GM21447 (cell line): ENCODE results near the gene PEF1.

Source experiments
- ATAC-seq: cut with Tn5 transposase; IDR thresholded peaks from one replicate; pipeline ENCODE4 v1.9.1; 2021; ENCODE audit not compliant: unreplicated experiment

Gene PEF1

GRCh38 chr1:31632649-31633048 is 12.0 kb downstream of the PEF1 start:
- no peak for ATAC-seq

DNA sequence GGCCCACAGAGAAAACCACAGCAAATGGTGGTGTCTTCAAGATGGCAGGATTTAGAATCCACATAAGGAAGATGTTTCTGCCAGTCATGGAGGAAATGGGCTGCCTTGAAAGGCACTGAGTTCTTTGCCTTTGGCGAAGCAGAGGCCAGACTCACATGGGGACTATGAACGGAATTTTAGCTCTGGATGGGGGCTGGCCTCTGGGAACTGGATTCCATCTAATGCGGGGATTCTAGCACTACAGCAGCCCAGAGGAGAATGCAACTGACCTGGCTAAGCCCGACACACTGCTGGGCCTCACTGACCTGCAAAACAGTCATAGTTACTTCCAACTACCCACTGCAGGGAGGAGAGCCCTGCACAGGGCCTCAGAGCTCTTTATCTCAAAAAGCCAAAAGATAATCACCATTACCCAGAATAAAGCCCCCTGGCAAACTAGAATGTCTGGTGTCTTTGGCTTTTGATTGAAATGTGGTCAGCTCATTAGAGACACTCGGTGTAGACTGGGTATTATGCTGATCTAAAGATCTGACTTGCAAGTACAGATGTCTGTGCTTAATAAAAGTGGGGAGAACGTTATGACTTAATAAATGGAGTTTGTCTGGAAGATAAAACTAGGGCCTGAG is 15.6 kb downstream of the PEF1 start:
- no peak for ATAC-seq

DNA sequence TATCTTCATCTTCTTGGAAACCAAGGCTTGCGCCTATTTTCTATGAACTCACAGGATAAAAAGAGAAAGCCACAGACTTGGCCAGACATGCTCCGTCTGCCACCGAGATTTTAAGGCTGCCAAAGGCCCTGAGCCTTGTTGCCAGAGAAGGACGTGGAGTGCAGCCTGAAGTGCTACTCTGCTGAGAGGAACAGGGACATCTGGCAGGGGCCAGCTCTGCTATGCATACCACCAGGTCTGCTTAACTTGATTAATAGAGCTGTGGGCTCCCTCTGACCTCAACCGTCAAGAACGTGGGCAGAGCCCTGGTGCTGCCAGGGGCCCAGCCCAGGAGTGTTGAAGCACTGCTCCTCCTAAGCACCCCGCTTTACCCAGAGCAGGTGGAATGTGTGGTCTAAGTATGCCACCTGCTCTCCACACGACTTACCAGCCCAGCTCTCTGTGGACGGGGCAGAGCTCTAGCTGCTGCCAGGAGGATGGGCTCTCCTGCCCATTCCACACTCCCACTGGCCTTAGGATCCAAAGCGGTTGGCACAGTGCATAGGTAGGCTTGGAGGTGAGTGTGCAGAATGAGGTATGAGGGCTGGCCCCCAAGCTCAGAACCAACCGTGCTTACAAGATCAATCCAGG is 16.6 kb downstream of the PEF1 start:
- ATAC-seq: no peak

- ATAC-seq: no peak
Observed at GRCh38 chr1:31627301-31627929, 17.3 kb downstream of the PEF1 start.

DNA sequence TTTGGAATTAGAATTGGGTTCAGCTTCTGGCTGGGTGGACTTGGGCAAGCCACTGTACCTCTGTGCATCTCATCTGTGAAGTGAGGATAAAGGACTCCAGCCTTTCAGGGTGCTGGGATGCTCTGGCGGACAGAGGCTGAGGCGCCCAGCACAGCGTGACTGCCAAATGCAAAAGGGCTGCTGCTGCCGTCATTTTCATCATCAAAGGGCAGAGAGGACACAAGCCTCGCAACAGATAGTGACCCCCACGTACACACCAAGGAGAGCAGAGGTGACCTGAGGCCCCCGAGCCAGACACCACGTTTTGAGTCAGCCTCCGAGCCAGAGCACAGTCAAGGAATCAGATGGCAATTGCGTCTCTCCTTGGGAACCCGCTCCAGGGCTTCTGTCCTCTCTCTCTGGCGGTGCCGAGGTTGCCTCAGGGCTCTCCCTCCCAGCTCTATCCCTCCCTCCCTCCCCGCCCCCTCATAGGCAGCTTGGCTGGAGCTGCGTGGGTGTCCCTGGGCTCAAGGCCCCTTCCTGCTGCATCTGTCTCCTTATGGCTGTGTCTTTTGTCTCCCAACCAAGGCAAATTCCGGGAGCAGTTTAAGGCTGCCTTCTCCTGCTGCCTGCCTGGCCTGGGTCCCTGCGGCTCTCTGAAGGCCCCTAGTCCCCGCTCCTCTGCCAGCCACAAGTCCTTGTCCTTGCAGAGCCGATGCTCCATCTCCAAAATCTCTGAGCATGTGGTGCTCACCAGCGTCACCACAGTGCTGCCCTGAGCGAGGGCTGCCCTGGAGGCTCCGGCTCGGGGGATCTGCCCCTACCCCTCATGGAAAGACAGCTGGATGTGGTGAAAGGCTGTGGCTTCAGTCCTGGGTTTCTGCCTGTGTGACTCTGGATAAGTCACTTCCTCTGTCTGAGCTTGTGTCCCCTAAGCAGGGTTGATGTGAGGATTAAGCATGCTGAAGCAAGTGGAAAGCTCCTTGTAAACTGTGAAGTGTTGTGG is 18.2 kb downstream of the PEF1 start:
- ATAC-seq: no peak

DNA sequence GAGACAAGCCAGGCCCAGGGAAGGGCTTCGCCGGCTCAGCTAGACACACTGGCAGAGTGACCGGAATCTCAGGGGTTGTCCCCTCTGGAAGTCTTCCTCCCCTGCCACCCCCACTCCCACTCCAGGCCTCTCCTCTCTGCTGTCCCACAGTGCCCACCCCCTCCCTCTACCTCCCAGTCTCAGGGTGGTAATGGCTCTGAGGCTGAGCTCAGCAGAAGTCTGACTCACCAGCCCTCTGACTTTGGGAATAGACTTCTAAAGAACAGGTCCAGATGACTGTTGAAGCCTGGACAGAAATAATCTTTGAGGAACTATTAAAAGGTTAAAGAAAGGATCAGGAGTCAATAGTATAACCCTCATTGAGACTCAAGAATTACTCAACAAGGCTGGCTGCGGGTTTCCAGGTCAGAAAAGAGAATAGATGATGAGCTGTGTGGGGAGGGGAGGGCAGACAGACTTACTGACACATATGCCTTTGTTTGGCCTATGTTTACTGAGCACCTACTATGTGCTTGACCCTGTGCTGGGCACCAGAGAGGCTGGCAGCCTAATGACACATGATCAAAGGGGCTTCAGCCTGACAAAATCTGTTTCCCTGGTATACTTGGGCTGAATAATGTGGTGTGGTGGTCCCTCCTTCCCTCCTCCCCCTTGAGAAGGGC is 19.0 kb downstream of the PEF1 start:
- no peak for ATAC-seq

DNA sequence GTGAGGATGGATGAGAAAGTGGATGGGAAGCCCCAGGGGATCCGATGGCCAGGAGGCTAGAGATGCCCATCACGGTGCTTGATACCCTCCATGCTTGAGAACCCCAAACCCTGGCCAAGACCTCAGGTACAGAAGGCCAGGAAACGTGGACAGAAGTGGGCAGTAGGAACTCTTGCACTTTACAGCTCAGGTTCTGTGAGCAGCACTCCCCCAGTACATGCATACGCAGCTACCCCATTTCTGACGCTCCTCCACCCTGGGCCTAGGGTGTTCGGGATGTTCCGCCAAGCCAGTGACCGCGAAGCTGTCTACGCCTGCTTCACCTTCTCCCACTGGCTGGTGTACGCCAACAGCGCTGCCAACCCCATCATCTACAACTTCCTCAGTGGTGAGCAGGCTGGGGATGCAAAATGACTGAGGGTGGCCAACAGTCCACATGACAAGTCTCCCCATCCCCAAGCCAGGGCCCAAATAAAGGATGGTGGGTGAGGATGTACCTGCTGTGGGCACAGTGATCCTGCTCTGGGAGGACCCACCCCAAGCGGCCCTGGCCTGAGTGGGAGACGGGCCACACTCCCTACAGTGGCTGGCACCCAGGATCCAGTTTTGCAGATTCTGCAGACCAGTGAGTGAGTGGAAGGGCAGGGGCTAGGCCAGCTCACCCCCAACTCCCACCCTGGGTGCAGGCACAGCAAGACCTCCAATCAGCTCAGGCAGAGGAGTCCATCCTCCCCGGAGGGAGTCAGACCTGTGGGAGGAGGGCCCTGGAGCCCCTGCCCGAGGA is 19.8 kb downstream of the PEF1 start:
- no peak for ATAC-seq

GRCh38 chr1:31624309-31624708 is 20.4 kb downstream of the PEF1 start:
- no peak for ATAC-seq

DNA sequence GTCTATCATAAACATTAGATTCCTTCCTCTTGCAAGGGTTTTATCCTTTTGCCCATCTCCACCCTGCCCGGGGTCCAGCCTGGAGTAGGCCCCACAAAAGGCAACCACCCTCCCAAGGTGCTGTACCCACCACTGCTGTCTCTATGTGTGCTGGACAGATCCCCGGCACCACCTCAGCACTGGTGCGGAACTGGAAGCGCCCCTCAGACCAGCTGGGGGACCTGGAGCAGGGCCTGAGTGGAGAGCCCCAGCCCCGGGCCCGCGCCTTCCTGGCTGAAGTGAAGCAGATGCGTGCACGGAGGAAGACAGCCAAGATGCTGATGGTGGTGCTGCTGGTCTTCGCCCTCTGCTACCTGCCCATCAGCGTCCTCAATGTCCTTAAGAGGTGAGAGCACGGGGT is 21.3 kb downstream of the PEF1 start:
- no peak for ATAC-seq

DNA sequence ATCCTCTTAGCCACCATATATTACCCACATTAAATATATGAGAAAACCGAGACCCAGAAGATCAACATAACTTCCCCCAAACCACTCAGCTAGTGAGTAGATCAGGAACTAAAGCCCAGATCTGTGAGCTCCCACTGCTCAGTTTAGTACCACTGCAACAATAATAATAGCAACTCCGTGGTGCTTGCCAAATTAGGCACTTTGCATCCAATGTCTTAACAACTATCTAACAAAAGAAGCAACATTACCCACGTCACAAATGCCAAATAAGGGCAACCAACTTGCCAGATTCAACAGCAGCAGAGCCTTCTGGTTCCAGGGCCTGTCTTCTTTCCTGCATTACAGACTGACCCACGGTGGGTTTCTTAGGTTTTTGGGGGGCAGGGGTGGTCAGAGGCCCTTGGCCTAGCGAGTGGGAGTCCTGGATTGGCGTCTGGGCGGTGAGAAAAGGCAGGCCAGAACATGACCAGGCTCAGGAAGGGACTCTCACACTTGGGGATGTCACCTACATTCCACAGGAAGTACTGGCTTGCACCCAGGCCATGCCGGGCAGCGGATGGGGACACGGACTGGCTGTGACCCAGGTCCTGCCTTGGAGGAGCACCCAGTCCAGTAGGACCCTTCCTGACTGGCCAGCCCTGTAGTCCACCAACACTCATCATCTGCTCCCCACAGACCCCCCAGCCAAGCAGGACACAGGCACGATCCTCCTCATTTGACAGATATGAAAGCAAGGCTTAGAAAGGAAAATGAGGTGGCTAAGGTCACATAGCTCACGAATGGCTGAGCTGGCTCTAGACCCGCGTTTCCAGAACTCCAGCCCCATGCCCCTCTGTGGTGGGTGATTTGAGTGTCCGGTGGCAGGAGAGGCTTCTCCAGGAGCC is 22.6 kb downstream of the PEF1 start:
- ATAC-seq: no peak

DNA sequence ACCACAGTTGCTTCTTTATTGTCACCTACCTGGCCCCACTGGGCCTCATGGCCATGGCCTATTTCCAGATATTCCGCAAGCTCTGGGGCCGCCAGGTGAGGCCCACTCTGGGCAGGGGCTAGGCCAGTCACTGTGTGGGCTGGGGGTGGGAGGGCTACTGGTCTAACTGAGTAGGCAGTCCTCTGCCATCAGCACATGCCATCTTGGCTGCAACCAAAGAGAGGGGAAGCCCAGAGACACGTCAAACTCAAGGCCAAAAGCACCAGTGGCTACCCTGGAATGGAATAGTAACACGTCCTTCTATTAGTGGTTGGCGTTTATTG is 23.2 kb downstream of the PEF1 start:
- no peak for ATAC-seq

DNA sequence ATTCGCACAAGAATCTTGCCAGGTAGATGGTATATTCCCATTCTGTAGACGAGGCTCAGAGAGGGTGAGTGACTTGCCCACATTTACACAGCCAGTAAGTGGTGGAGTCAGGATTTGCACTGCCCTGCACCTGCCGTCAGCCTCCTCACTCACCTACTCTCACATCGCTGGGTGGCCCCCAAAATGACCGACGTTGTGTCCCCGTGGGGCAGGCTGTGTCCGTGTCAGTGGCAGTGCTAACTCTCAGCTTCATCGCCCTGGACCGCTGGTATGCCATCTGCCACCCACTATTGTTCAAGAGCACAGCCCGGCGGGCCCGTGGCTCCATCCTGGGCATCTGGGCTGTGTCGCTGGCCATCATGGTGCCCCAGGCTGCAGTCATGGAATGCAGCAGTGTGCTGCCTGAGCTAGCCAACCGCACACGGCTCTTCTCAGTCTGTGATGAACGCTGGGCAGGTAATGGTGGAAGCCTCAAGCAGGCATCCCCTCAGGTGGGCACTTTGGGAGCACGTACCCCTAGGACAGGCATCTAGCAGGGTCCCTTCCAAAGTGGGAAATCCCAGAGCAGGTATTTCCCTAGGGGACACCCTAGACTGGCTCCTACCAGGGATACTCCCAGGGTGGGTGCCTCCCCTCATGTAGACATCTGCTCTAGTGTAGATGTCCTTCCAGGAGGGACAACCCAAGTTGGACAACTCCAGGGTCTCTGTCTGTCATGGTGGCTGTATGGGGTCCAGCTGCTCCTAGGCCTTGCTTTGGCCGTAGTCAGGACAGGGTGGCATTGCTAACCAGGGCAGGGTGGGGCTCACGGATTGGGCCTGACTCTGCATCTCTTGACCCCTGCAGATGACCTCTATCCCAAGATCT is 23.8 kb downstream of the PEF1 start:
- ATAC-seq: no peak

DNA sequence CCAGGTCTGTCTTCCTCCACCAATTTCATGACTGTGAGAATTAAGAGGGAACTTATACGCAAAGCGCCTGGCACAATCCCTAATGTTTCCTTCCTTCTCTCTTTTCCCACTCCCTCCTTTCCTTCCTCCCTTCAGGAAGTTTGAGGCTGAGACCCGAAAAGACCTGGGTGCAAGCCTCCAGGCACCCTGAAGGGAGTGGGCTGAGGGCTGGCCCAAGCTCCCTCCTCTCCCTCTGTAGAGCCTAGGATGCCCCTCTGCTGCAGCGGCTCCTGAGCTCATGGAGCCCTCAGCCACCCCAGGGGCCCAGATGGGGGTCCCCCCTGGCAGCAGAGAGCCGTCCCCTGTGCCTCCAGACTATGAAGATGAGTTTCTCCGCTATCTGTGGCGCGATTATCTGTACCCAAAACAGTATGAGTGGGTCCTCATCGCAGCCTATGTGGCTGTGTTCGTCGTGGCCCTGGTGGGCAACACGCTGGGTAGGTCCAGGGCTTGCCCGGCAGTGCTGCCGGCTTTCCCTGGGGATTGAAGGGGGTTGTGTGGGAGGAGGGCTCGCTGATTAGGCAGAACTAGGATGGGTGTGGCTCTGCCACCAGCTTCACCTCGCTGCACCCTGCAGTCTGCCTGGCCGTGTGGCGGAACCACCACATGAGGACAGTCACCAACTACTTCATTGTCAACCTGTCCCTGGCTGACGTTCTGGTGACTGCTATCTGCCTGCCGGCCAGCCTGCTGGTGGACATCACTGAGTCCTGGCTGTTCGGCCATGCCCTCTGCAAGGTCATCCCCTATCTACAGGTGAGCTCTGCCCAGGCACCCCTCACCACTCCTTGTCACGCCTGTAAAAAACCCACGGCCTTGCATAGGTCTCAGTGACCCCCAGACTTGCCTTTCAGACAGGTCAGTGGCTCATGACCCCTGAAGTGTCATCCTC is 25.5 kb downstream of the PEF1 start:
- ATAC-seq: no peak

GRCh38 chr1:31617916-31618746 is 26.5 kb downstream of the PEF1 start:
- ATAC-seq: no peak

- ATAC-seq: no peak
Observed at GRCh38 chr1:31617218-31617915, 27.3 kb downstream of the PEF1 start, which contains the start of gene HCRTR1. Gene HCRTR1 (plus strand): TSS chr1:31617689. CDS start chr1:31619193, 1,504 bp downstream.

- ATAC-seq: no peak
Observed at GRCh38 chr1:31615939-31616338, 28.7 kb downstream of the PEF1 start.
